ENCODE measurements around the gene AKAP14. TPM values are rescaled to one million over a fixed set of nuclear protein-coding genes. Genes with fewer than 3 reads are reported as not detected.
"Not testable (repeated sequence)": the region's sequence is repeated elsewhere in the genome, so short reads cannot be mapped to it uniquely, and the experiment has no call there.

AKAP14 gene
- total RNA-seq, 1 donor from 2014 or later = not detected

GRCh38 chrX:119880552-119881437, 14.9 kb upstream of the AKAP14 start:
- Histone ChIP-seq H3K4me3 (no peak overlapping the region), H3K9me3 (no peaks in the 10 kb centered on the region), H3K27me3 (no peaks in the 10 kb centered on the region), H3K36me3 (peaks cover 0 to 7% of the 10 kb centered on the region in 2 donors), H3K27ac (no peak overlapping the region), H3K4me1 (no peaks in the 10 kb centered on the region)
- DNase-seq (ENCODE audit: extremely low spot score in 2 of 2) = no peak
- intact Hi-C loops (cut with DNase I) = no loop called here
- TF ChIP-seq POLR2A (IDR thresholded peaks at IDR 0.05) = no peak
- peak in 1 of 3 experiments; percentile 33 for TF ChIP-seq CTCF (IDR thresholded peaks at IDR 0.05)
- TF ChIP-seq POLR2AphosphoS5 (IDR thresholded peaks at IDR 0.05; ENCODE audit: insufficient read depth in 1 of 2, low read depth in 1 of 2) = no peak

GRCh38 chrX:119885554-119886428, 9.9 kb upstream of the AKAP14 start:
- DNase-seq (ENCODE audit: extremely low spot score in 2 of 2) = no peak
- H3K36me3 ChIP-seq = no peaks in the 10 kb centered on the region
- H3K27me3 ChIP-seq = no peaks in the 10 kb centered on the region
- no peaks in the 10 kb centered on the region for H3K4me1 ChIP-seq
- no peak overlapping the region for H3K4me3 ChIP-seq
- TF ChIP-seq POLR2A (IDR thresholded peaks at IDR 0.05) = no peak
- TF ChIP-seq POLR2AphosphoS5 (IDR thresholded peaks at IDR 0.05; ENCODE audit: insufficient read depth in 1 of 2, low read depth in 1 of 2) = no peak
- no peak for TF ChIP-seq CTCF (IDR thresholded peaks at IDR 0.05)
- H3K27ac ChIP-seq = no peak overlapping the region
- intact Hi-C loops (cut with DNase I) = no loop called here
- no peaks in the 10 kb centered on the region for H3K9me3 ChIP-seq

GRCh38 chrX:119887721-119888425, 7.8 kb upstream of the AKAP14 start:
- H3K4me1 ChIP-seq = no peaks in the 10 kb centered on the region
- H3K4me3 ChIP-seq = peak overlapping the region; percentile 13 to 26
- H3K27me3 ChIP-seq = no peaks in the 10 kb centered on the region
- DNase-seq (ENCODE audit: extremely low spot score in 2 of 2) = no peak
- no peaks in the 10 kb centered on the region for H3K36me3 ChIP-seq
- no peak overlapping the region for H3K27ac ChIP-seq
- intact Hi-C loops (cut with DNase I) = no loop called here
- TF ChIP-seq POLR2A (IDR thresholded peaks at IDR 0.05) (no peak), CTCF (IDR thresholded peaks at IDR 0.05) (peak in 1 of 3 experiments; percentile 32), POLR2AphosphoS5 (IDR thresholded peaks at IDR 0.05; ENCODE audit: insufficient read depth in 1 of 2, low read depth in 1 of 2) (no peak)
- no peaks in the 10 kb centered on the region for H3K9me3 ChIP-seq

- H3K9me3 ChIP-seq; H3K27me3 ChIP-seq; H3K27ac ChIP-seq; DNase-seq (ENCODE audit: extremely low spot score in 2 of 2); H3K4me1 ChIP-seq; H3K4me3 ChIP-seq; intact Hi-C loops (cut with DNase I); H3K36me3 ChIP-seq: not testable (repeated sequence)
Measured at GRCh38 chrX:119890626-119891025, 5.1 kb upstream of the AKAP14 start.

GRCh38 chrX:119891961-119892692, 3.6 kb upstream of the AKAP14 start:
- H3K4me1 ChIP-seq; H3K27me3 ChIP-seq; H3K27ac ChIP-seq; H3K36me3 ChIP-seq; intact Hi-C loops (cut with DNase I); H3K4me3 ChIP-seq; H3K9me3 ChIP-seq; DNase-seq (ENCODE audit: extremely low spot score in 2 of 2): not testable (repeated sequence)
